BJ (cell line): ENCODE data around the gene HYAL1. TPM values are rescaled to one million over a fixed set of nuclear protein-coding genes. Genes with fewer than 3 reads are reported as not detected.
"Not testable (repeated sequence)": the region's sequence is repeated elsewhere in the genome, so short reads cannot be mapped to it uniquely, and the experiment has no call there.

Experiments used
- CTCF ChIA-PET: fragments of 350-600 bp; formaldehyde crosslinking; extraction: SDS; loops from one replicate; lab custom pipeline; 2021; ENCODE audit warnings: antibody characterized with exemption, inconsistent platforms; lab: Yijun Ruan, JAX
- POLR2A ChIA-PET: fragments of 300-600 bp; sonication (Branson Sonifier 250); formaldehyde crosslinking; extraction: SDS; loops from one replicate; lab custom pipeline; 2021; ENCODE audit warnings: antibody characterized with exemption; lab: Charles Lee
- DNase-seq: peaks from one replicate; pipeline ENCODE4 v3.0.0-alpha.2; 2011; ENCODE audit warnings: low read depth
- H3K27me3 ChIP-seq: 2 replicates; pipeline ENCODE4 v1.6.0; 2011; ENCODE audit warnings: low read length; ENCODE audit not compliant: control insufficient read depth, insufficient read depth
- H3K36me3 ChIP-seq: 2 replicates; pipeline ENCODE4 v1.5.1; 2011; ENCODE audit warnings: low read length; ENCODE audit not compliant: control insufficient read depth, insufficient read depth
- H3K4me3 ChIP-seq: 2 replicates; pipeline ENCODE4 v1.5.1; 2011; ENCODE audit warnings: low read depth, mild to moderate bottlenecking, control low read depth, low read length
- CTCF ChIP-seq: IDR thresholded peaks from 2 replicates; pipeline ENCODE4 v1.5.1; 2011; ENCODE audit warnings: low read depth, mild to moderate bottlenecking, control low read depth, inconsistent platforms, low read length, moderate library complexity; ENCODE audit not compliant: insufficient read depth
- polyA plus RNA-seq: library from polyadenylated mRNA; depleted of rRNA; stranded (reverse); fragments of >200 nt; gene quantifications from 2 replicates; pipeline ENCODE4 v1.2.3, GENCODE V29; 2011

HYAL1 gene
- polyA plus RNA-seq, 1 experiment, result 0.10 TPM

- CTCF ChIA-PET, result interaction anchor here (1.0 to 6.0 kb wide), 11 partner anchors 8 to 82 kb away, joined by 3 to 55 read pairs (median 4); partner anchors contain the start of gene GNAT1
- POLR2A ChIA-PET, result no interaction called here
- H3K36me3 ChIP-seq, result peaks cover 30% of the 10 kb centered on the region
- no peaks in the 10 kb centered on the region for H3K27me3 ChIP-seq
- no peak for DNase-seq
- TF ChIP-seq CTCF, result no peak
- no peak overlapping the region for H3K4me3 ChIP-seq
These were observed 28.0 kb downstream of the HYAL1 start for GRCh38 chr3:50275141-50275995.

GRCh38 chr3:50274371-50275104 lies 28.8 kb downstream of the HYAL1 start:
- Histone ChIP-seq H3K36me3 (peaks cover 30% of the 10 kb centered on the region), H3K27me3 (no peaks in the 10 kb centered on the region), H3K4me3 (no peak overlapping the region)
- no peak for DNase-seq
- ChIA-PET POLR2A (no interaction called here), CTCF (interaction anchor here (0.6 to 6.0 kb wide), 12 partner anchors 8 to 473 kb away, joined by 3 to 55 read pairs (median 4); partner anchors contain the start of gene GNAT1)
- peak; percentile 62 for TF ChIP-seq CTCF

- DNase-seq, result no peak
- ChIA-PET CTCF (interaction anchor here (0.6 to 6.0 kb wide), 9 partner anchors 13 to 81 kb away, joined by 3 to 58 read pairs (median 3); partner anchors contain the start of genes GNAT1 and IFRD2), POLR2A (interaction anchor here (0.6 kb wide), 1 partner anchor 38 kb away, joined by 4 read pairs; no protein-coding TSS in a partner anchor)
- H3K27me3 ChIP-seq, result no peaks in the 10 kb centered on the region
- no peak overlapping the region for H3K4me3 ChIP-seq
- H3K36me3 ChIP-seq, result peaks cover 30% of the 10 kb centered on the region
- no peak for TF ChIP-seq CTCF
These were observed 29.7 kb downstream of the HYAL1 start for GRCh38 chr3:50273689-50274065.

GRCh38 chr3:50272911-50273688 lies 30.3 kb downstream of the HYAL1 start:
- Histone ChIP-seq H3K27me3 (no peaks in the 10 kb centered on the region), H3K36me3 (peaks cover 29% of the 10 kb centered on the region), H3K4me3 (no peak overlapping the region)
- POLR2A ChIA-PET, result interaction anchor here (0.6 kb wide), 2 partner anchors 38 to 46 kb away, joined by 4 to 12 read pairs; no protein-coding TSS in a partner anchor
- no peak for DNase-seq
- TF ChIP-seq CTCF, result peak; percentile 97
- CTCF ChIA-PET, result interaction anchor here (0.6 to 6.0 kb wide), 11 partner anchors 12 to 80 kb away, joined by 3 to 58 read pairs (median 3); partner anchors contain the start of genes GNAT1 and IFRD2

- ChIA-PET CTCF (interaction anchor here (0.7 to 6.0 kb wide), 8 partner anchors 8 to 80 kb away, joined by 3 to 58 read pairs (median 4); partner anchors contain the start of genes GNAT1 and IFRD2), POLR2A (interaction anchor here (0.6 kb wide), 1 partner anchor 46 kb away, joined by 12 read pairs; no protein-coding TSS in a partner anchor)
- not testable (repeated sequence) for H3K4me3 ChIP-seq, H3K27me3 ChIP-seq, DNase-seq
- H3K36me3 ChIP-seq, result peaks cover 27% of the 10 kb centered on the region
These were observed 30.9 kb downstream of the HYAL1 start for GRCh38 chr3:50272538-50272910.
